ENCODE data around the gene SMIM36. TPM values are rescaled to one million over a fixed set of nuclear protein-coding genes. Genes with fewer than 3 reads are reported as not detected.
"Not testable (repeated sequence)": the region's sequence is repeated elsewhere in the genome, so short reads cannot be mapped to it uniquely, and the experiment has no call there.

The SMIM36 gene
- total RNA-seq, 4 donors from 2014 or later: not detected

DNA sequence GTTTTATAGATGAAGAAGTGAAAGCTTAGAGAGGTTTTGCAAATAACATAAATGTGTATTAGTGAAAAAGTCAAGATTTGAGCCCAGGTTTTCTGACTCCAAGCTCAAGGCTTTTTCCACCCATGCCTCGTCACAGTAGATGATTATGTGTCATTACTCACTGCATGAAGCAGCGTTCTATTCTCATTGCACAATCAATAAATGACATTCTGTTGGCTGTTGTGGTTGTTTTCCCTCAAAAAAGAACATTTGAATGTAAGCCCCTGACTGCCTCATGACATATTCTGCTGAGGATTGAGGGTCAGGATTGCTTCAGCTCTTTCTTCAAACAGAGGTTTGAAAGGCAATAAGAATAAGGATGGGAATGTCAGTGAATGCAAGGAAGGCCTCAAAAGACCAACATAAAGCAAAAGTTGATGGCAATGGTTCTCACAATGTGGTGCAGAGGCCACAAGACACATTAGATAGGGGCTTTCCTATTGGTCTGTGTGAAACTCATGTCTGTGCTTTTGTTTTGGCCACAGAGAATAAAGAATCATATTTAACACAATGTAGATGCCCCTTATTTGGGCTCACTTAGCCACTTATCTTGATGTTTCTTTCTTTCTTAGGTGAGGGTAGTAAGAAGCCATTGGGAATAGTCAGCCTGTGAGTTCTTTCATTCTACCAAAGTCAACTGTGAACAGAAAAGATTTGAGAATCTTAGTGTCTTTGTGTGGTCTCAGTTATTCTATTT, 84.2 kb downstream of the SMIM36 start:
- DNase-seq (ENCODE audit: low spot score): no peak
- TF ChIP-seq, protein P1, sequence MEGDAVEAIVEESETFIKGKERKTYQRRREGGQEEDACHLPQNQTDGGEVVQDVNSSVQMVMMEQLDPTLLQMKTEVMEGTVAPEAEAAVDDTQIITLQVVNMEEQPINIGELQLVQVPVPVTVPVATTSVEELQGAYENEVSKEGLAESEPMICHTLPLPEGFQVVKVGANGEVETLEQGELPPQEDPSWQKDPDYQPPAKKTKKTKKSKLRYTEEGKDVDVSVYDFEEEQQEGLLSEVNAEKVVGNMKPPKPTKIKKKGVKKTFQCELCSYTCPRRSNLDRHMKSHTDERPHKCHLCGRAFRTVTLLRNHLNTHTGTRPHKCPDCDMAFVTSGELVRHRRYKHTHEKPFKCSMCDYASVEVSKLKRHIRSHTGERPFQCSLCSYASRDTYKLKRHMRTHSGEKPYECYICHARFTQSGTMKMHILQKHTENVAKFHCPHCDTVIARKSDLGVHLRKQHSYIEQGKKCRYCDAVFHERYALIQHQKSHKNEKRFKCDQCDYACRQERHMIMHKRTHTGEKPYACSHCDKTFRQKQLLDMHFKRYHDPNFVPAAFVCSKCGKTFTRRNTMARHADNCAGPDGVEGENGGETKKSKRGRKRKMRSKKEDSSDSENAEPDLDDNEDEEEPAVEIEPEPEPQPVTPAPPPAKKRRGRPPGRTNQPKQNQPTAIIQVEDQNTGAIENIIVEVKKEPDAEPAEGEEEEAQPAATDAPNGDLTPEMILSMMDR (IDR thresholded peaks at IDR 0.05): no peak
- ATAC-seq (ENCODE audit: low FRiP score): peak; percentile 31

- no peak for ATAC-seq (ENCODE audit: low FRiP score)
- TF ChIP-seq, protein P1 (IDR thresholded peaks at IDR 0.05): no peak
- DNase-seq (ENCODE audit: low spot score): no peak
Observed at GRCh38 chr17:55424893-55425540, 86.2 kb downstream of the SMIM36 start.

GRCh38 chr17:55423535-55423934, 87.7 kb downstream of the SMIM36 start:
- no peak for DNase-seq (ENCODE audit: low spot score)
- TF ChIP-seq, protein P1 (IDR thresholded peaks at IDR 0.05): no peak
- ATAC-seq (ENCODE audit: low FRiP score): no peak

DNA sequence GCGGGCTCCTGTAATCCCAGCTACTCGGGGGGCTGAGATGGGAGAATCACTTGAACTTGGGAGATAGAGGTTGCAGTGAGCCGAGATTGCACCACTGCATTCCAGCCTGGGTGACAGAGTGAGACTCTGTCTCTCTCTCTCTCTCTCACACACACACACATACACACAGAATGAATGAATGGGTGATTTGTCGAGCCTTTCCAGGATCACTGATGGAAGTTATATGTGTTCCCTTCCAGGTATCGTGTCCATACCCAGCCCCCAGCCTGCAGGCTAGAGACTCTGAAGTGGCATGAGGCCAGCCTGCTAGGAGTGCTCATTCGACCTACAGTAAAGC, 88.5 kb downstream of the SMIM36 start:
- not testable (repeated sequence) for DNase-seq (ENCODE audit: low spot score); ATAC-seq (ENCODE audit: low FRiP score)

DNA sequence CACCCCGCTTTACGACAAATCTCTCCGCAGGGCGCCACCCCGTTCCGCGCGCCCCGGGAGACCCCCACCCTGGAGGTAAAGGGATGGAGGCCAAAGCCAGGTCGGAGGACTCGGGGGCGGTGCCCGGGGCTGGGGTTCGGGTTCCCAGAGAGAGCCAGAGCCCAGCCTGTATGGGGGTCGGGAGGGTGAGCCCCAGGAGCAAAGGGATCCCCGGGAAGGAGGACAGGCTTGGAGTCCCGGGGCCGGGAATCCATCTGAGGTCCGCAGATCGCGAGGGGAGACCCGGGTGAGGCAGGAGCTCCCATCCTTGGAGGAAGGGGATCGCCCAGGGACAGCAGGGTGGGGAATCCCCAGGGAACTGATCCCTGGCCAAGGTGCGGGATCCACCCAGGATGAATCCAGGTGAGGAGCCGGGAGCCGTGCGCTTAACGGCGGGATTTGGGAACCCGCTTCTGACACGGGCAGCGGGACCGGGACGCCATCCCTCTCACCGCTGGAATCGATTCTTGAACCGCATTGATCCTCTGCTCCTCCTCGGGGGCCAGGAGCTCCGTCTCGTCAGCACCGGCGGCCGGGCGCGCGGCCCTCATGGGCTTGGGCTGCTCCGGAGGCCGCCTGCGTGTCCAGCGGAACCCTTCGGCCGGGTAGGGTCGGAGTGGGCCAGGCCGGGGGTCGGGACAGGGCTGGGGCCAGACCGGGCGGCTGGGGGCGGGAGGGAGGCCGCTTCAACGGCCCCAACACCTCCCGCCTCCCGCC, 89.9 kb downstream of the SMIM36 start, which contains the start of gene MMD:
TSS of gene MMD (minus strand) at position 657 of the 756 bp plus-strand sequence. CDS start at position 517, 140 bp downstream.
- DNase-seq (ENCODE audit: low spot score) (no peak), ATAC-seq (ENCODE audit: low FRiP score) (peak; percentile 52)

DNA sequence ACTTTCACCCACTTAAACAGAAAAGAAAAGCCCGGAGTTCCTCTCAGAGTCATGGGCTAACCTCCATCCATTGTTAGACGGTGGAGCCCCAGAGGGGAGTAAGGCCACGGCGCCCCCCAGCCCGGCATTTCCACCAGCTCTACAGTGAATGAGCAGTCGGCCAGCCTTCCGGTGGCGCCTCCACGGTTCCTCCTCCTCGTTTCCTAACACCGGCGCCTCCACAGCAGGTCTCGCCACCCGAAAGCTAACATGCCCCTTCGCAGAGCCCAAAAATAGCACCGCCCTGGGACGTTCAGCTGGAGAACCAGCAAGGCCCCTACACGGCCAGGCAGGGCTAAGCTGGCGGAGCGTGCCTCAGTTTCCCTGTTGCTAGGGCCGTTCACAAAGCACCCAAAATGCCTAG, 90.5 kb downstream of the SMIM36 start:
- DNase-seq (ENCODE audit: low spot score) (peak; percentile 35), ATAC-seq (ENCODE audit: low FRiP score) (no peak)
- TF ChIP-seq, protein P1 (IDR thresholded peaks at IDR 0.05): no peak

More for the DNA sequence above, 89.9 kb downstream of the SMIM36 start, which contains the start of gene MMD:
- TF ChIP-seq, protein P1 (IDR thresholded peaks at IDR 0.05): no peak

- no peak for DNase-seq (ENCODE audit: low spot score)
- no peak for ATAC-seq (ENCODE audit: low FRiP score)
- TF ChIP-seq, protein P1 (IDR thresholded peaks at IDR 0.05): no peak
Observed at GRCh38 chr17:55420067-55420775, 91.0 kb downstream of the SMIM36 start.

All from omental fat pad (tissue), 4 donors.